GM19455 (cell line): Measurements from ENCODE around the gene CASKIN2.
"Not testable (repeated sequence)": the region's sequence is repeated elsewhere in the genome, so short reads cannot be mapped to it uniquely, and the experiment has no call there.

ENCODE experiments used
- ATAC-seq: cut with Tn5 transposase; IDR thresholded peaks from one replicate; pipeline ENCODE4 v1.9.1; 2021; ENCODE audit not compliant: unreplicated experiment

Gene CASKIN2

GRCh38 chr17:75524269-75524969 is 9.1 kb upstream of the CASKIN2 start:
- no peak for ATAC-seq

DNA sequence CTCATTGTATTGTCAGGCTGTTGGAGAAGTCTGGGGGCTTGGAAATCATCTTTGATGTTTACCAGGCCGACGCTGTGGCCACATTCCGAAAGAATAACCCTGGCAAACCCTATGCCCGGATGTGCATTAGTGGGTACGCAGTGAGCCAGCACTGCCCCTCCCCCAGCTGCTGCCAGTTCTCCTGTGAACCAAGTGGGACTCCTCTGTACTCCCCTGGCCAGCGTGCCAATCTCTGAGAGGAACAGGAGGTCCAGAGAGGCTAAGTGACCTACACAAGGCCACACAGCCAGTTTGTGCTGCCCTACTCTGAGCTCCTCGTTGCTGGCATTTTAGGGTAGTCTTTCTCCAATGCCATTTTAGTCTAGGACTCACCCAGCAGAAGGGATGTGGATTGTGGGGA is 8.3 kb upstream of the CASKIN2 start:
- ATAC-seq, result no peak

DNA sequence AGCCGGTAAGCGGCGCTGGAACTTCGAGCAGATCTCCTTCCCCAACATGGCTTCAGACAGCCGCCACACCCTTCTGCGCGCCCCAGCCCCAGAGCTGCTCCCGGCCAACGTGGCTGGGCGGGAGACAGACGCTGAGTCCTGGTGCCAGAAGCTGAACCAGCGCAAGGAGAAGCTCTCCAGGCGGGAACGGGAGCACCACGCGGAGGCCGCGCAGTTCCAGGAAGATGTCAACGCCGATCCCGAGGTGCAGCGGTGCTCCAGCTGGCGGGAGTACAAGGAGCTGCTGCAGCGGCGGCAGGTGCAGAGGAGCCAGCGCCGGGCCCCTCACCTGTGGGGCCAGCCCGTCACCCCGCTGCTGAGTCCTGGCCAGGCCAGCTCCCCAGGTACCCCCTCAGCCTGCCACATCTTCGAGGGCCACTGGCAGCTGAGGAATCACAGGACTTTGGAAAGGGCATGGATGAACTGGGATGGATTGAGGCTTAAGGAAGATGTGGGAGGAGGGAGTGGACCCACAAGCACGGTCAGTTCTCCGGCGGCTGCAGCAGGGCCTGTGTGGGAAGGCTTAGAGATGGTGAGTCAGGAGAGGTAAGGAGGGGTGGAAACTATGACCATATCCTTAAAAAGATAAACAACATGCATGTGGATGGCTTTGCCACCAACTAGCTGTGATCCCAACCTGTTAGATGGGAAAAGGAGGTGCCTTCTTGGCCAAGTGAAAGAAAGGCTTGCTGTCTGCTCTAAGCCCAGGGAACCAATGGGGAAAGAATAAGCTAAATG is 6.8 kb upstream of the CASKIN2 start:
- ATAC-seq, result no peak

- ATAC-seq, result no peak
Observed at GRCh38 chr17:75521290-75521689, 6.0 kb upstream of the CASKIN2 start.

DNA sequence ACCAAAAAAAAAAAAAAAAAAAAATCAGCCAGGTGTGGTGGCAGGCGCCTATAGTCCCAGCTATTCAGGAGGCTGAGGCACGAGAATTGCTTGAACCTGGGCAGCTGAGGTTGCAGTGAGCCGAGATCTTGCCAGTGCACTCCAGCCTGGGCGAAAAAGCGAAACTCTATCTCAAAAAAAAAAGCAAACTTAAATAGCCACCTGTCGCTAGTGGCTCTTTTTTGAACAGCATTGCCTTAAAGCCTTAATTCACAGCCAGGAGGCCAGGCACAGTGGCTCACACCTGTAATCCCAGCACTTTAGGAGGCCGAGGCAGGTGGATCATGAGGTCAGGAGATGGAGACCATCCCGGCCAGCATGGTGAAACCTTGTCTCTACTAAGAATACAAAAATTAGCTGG is 5.1 kb upstream of the CASKIN2 start:
- ATAC-seq, result not testable (repeated sequence)

GRCh38 chr17:75518983-75519537 is 3.7 kb upstream of the CASKIN2 start:
- ATAC-seq, result no peak

GRCh38 chr17:75518201-75518600 is 2.9 kb upstream of the CASKIN2 start:
- ATAC-seq, result no peak

DNA sequence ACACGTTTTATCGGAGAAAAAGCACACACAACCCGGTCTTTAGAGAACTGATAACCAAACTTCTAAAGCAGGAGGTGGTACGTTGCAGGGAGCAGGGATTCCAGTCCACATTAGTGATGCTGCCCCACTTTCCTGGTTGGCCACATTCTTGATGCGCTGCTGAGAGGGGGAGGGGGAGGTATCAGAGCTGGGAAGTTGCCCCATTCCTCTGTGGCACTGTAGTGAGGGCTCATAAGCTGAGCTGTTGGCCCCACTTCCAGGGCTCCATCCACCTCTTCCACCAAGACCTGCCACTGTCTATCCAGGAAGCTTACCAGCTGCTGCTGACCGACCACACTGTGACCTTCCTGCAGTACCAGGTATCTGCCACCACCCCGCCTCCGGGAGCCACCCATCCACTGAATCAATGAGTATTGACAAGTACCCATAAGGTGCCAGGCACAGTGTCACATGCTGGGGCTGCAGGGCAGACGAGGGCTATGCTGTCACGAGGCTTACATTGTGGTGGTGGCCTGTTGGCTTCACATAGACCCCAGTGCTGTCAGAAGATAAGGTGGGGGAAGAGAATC is 2.0 kb upstream of the CASKIN2 start:
- ATAC-seq, result no peak

GRCh38 chr17:75516619-75517296 is 1.4 kb upstream of the CASKIN2 start:
- ATAC-seq, result peak; percentile 25

DNA sequence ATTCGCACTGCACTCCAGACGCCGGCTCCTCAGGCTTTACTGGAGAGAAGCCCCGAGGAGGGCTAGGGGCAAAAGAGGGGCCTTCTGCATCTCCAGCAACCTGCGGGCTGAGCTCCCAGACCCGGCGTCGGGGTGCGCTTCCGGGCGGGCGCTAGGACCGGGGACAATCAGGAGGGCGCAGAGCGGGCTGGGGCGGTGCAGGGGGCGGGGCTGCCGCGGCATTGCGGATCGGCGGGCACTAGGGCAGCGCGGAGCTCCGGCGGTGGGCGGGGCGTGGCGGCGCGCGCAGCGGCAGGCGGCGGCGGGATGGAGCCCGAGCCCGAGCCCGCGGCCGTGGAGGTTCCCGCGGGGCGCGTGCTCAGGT is 900 bp upstream of the CASKIN2 start, which contains the start of gene TSEN54:
Gene TSEN54, plus strand, starts transcription at position 274 of the 364 bp plus-strand sequence. Its CDS starts 33 bp downstream, at position 307.
- ATAC-seq, result peak; percentile 65

DNA sequence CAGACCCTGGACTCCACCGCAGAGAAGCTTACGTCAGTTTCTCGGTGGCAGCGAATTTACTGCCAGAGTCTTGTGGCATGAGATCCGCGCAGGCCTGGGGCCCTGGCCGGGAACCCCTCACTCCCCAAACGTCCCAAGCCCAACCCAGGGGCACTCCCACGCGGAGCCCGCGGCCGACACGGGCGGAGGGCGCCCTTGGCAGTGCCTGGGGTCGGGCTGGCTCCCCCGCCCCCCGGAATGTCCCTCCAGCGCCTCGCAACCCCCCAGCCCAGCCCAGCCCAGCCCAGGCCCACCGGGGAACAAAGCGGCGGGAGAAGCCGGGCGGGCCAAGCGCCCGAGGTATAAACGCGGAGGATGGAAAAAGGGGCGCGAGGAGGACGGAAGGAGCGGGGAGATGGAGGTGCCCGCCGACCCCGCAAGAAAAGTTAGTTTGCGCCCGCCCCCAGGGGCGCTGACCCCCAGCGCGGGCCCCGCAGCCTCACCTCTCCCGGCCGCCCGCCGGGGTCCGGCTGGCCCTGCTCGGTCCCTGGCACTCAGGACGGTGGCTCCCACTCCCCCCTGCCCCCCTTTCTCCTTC is 330 bp downstream of the CASKIN2 start:
- ATAC-seq, result no peak

- no peak for ATAC-seq
Observed at GRCh38 chr17:75514299-75514918, 928 bp downstream of the CASKIN2 start.

DNA sequence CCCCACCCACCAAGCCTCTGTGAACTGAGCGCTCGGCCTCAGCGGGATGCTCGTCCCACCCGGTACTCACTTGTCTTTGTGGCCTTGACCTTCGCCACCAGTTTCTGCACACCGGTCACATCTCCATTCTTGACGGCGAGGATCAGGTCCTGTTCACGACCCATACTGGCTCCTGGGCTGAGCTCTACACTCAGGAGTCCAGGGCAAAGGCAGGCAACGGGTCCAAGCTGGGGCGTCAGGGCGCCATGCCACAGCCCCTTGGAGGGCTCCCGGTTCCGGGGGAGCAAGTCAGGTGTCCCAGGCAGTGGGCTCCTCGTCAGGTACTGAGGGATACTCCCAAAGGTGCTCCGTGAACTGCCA is 1.7 kb downstream of the CASKIN2 start:
- no peak for ATAC-seq

DNA sequence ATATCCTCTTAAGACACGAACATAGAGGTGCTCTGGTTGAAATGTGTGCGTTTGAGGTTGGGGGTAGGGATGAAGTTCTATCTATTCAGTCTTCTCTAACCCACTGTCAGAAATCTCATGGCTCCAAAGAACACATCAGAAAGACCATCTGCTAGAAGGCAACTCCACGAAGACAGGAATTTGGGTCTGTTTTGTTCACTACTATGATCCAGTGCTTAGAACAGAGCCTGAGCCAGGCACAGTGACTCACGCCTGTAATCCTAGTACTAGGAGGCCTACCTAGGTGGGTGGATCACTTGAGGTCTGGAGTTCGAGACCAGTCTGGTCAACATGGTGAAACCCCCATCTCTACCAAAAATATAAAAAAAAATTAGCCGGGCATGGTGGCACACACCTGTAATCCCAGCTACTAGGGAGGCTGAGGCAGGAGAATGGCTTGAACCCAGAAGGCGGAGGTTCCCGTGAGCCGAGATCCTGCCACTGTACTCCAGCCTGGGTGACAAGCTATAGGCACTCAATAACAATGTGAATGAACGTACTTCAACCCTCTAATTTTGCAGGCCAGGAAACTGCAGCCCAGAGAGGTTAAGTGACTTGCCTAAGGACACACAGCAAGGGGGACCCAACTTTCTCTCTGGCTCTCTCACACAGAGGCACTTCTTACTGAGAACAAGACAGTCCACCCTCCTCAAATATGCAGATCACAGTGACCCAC is 2.3 kb downstream of the CASKIN2 start:
- ATAC-seq, result no peak

- no peak for ATAC-seq
Observed at GRCh38 chr17:75511610-75512575, 3.4 kb downstream of the CASKIN2 start.

GRCh38 chr17:75511270-75511609 is 4.1 kb downstream of the CASKIN2 start:
- ATAC-seq, result no peak

GRCh38 chr17:75509528-75510258 is 5.6 kb downstream of the CASKIN2 start:
- ATAC-seq, result no peak

DNA sequence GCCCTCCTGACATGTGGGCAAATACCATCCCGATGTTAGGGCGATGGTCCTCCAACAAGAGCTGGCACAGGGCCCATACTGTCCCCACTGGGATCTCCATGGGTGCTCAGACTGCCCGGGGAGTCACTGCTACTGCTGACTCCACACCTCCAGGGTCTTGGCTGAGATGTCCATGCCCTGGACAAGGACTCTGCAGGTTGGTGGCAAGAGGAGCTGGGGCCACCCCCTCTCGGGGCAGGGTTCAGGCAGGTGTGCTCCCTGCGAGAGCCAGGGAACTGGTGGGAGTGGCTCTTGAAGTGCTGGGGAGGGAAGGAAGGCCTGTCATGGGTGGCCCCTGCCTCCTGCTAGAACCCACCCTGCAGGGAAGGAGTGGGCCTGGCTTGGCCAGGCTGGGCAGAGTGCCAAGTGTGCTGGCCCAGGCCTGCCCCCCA is 6.4 kb downstream of the CASKIN2 start:
- ATAC-seq, result no peak
